Cortex of kidney (tissue), 1 donor: ENCODE measurements around the gene ADAD1.
"Not testable (repeated sequence)": the region's sequence is repeated elsewhere in the genome, so short reads cannot be mapped to it uniquely, and the experiment has no call there.

ENCODE experiments used
- DNase-seq: peaks from one replicate; lab custom pipeline; 2025; lab: John Stamatoyannopoulos, UW

Gene ADAD1

GRCh38 chr4:122378711-122379110, at the start of gene ADAD1:
ADAD1 (plus strand) TSS chr4:122379011; CDS start chr4:122380070, 1,059 bp downstream.
- no peak for DNase-seq

GRCh38 chr4:122329876-122330565, 48.8 kb upstream of the ADAD1 start:
- no peak for DNase-seq

GRCh38 chr4:122331195-122331594, 47.6 kb upstream of the ADAD1 start:
- DNase-seq = no peak

- no peak for DNase-seq
These were observed 44.0 kb upstream of the ADAD1 start for GRCh38 chr4:122334828-122335227.

GRCh38 chr4:122341886-122342285, 36.9 kb upstream of the ADAD1 start:
- no peak for DNase-seq

GRCh38 chr4:122346036-122346435, 32.8 kb upstream of the ADAD1 start:
- DNase-seq = no peak

GRCh38 chr4:122346503-122346902, 32.3 kb upstream of the ADAD1 start:
- no peak for DNase-seq

GRCh38 chr4:122356317-122356808, 22.4 kb upstream of the ADAD1 start:
- DNase-seq = no peak

- DNase-seq = no peak
These were observed 18.1 kb upstream of the ADAD1 start for GRCh38 chr4:122360754-122361153.

- DNase-seq = no peak
These were observed 14.0 kb upstream of the ADAD1 start for GRCh38 chr4:122364700-122365404.

GRCh38 chr4:122368786-122369185, 10.0 kb upstream of the ADAD1 start:
- DNase-seq = not testable (repeated sequence)

- no peak for DNase-seq
These were observed 1.5 kb upstream of the ADAD1 start for GRCh38 chr4:122377352-122377751.

- DNase-seq = no peak
These were observed 428 bp downstream of the ADAD1 start for GRCh38 chr4:122379239-122379638.

- DNase-seq = no peak
These were observed 4.5 kb downstream of the ADAD1 start for GRCh38 chr4:122383341-122383740.

- DNase-seq = no peak
These were observed 5.4 kb downstream of the ADAD1 start for GRCh38 chr4:122384245-122384644.

- DNase-seq = no peak
These were observed 14.5 kb downstream of the ADAD1 start for GRCh38 chr4:122393276-122393675.

- DNase-seq = no peak
These were observed 25.1 kb downstream of the ADAD1 start for GRCh38 chr4:122403861-122404260.

GRCh38 chr4:122412547-122412946, 33.7 kb downstream of the ADAD1 start:
- no peak for DNase-seq

GRCh38 chr4:122423246-122423645, 44.4 kb downstream of the ADAD1 start:
- DNase-seq = no peak

GRCh38 chr4:122431351-122431750, 52.5 kb downstream of the ADAD1 start:
- DNase-seq = no peak

GRCh38 chr4:122434285-122434684, 55.5 kb downstream of the ADAD1 start:
- no peak for DNase-seq

GRCh38 chr4:122450847-122451246, 72.0 kb downstream of the ADAD1 start:
- DNase-seq = no peak

- no peak for DNase-seq
These were observed 74.7 kb downstream of the ADAD1 start for GRCh38 chr4:122453384-122453995.
